Right ventricle myocardium superior (tissue), 1 donor: ENCODE measurements around the gene OOSP1. TPM values are rescaled to one million over a fixed set of nuclear protein-coding genes. Genes with fewer than 3 reads are reported as not detected.
"Not testable (repeated sequence)": the region's sequence is repeated elsewhere in the genome, so short reads cannot be mapped to it uniquely, and the experiment has no call there.

Source experiments
- ATAC-seq: fragments of 200-7000 bp; cut with Tn5 transposase; one replicate; pipeline ENCODE4 v1.9.1; 2020; ENCODE audit warnings: mild to moderate bottlenecking; ENCODE audit not compliant: poor library complexity
- DNase-seq: peaks from one replicate; pipeline ENCODE4 v3.0.0-alpha.2; 2020
- intact Hi-C: fragments of 100-400 bp; cut with DNase I; formaldehyde crosslinking; loops from one replicate; pipeline ENCODE4 v1.11.2; 2022
- total RNA-seq: library from RNA; stranded (reverse); fragmentation: NEBNext Ultra II Directional; extraction: Animal tissue kit (Norgen Biotek cat#: 25700); gene quantifications from one replicate; pipeline ENCODE4 v1.2.1, GENCODE V29; 2021
- donor health status: DM: no; HTN: yes; CAD: no; lungs with severe emphysema.

OOSP1 gene
- total RNA-seq, 1 donor from 2014 or later: not detected

GRCh38 chr11:59954219-59954847 is 16.1 kb downstream of the OOSP1 start:
- no peak for ATAC-seq
- DNase-seq: no peak
- intact Hi-C loops: no loop called here

DNA sequence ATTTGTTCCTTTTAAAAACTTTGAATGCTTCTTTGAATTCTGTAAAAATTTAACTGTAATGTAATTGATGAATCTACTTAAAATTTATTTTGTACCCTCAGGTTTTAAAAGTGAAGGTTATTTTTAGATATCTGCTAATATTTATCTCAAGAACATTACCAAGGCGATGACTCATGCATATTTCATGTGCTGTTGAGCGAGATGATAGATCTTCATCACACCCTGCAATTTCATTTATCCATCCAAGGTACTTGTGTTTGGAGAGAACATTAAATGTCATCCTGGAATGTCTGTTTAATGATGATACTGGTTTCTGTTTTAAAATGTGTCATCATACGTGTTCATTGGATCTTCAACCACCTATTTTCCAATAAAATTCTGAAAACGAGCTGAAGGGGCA is 18.9 kb downstream of the OOSP1 start:
- no peak for DNase-seq
- no peak for ATAC-seq
- intact Hi-C loops: no loop called here

GRCh38 chr11:59960502-59961381 is 22.5 kb downstream of the OOSP1 start:
- ATAC-seq (peak; percentile 80), DNase-seq (no peak)
- intact Hi-C loops: no loop called here

GRCh38 chr11:59962107-59962482 is 23.9 kb downstream of the OOSP1 start:
- DNase-seq: no peak
- ATAC-seq: peak; percentile 44
- intact Hi-C loops: no loop called here

- intact Hi-C loops: no loop called here
- DNase-seq (no peak), ATAC-seq (no peak)
Measured at GRCh38 chr11:59963733-59964132, 25.5 kb downstream of the OOSP1 start, which contains the start of gene OOSP4A. Gene OOSP4A (plus strand): TSS chr11:59964033. CDS start chr11:59964033, 0 bp downstream.

DNA sequence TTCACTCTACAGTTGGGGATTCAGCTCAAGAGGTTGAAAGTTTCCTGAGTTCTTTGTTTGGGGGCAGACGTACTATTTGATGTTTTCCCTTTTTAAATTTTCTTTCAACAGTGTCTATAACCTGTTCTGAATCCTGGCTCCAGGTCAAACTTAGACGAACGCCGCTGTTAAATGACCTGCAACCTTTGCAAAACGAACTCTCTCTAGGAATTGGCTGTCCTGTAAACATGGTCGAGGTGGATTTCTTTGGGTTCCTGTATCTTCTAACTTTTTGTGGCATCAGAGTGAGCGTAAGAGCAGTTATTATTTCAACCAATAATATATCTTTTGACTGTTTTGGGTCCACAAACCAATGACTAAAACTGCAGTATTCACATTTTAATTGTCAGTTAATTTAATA is 27.2 kb downstream of the OOSP1 start:
- intact Hi-C loops: no loop called here
- ATAC-seq: no peak
- DNase-seq: no peak

DNA sequence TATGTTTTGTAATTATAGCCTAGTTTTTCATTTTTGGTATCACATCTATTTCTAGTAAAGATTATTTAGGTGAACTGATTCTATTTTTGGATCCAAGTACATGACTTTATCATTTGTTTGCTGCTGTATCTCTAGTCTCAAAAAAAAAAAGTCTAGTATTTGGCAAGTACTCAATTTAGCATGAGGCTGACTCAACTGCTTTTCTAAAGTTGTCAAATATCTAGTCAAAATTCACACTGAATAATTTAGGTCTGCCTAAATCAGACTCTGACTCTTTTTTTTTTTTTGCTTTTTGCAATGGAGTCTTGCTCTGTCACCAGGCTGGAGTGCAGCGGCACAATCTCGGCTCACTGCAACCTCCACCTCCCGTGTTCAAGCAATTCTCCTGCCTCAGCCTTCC is 28.0 kb downstream of the OOSP1 start:
- ATAC-seq (no peak), DNase-seq (no peak)
- intact Hi-C loops: no loop called here

- ATAC-seq (no peak), DNase-seq (no peak)
- intact Hi-C loops: no loop called here
Measured at GRCh38 chr11:59967677-59968394, 29.6 kb downstream of the OOSP1 start.

DNA sequence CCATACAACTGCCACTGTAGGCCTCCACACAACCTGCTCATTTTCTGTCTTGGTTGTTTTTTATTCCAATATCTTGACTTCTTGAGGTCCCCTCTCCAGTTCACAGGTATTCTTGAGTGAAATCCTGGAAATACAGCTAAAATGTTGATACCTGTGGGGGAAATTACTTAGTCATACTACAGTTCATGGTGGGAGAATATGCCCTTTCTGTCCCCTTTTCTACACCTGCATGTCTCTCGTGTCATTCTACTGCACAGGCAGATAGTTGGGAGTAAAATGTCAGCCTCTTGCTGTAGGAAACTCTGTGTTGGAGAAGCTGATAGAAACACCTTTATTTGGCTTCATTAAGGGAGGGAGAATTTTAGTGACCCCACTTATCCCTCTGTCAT is 30.2 kb downstream of the OOSP1 start:
- DNase-seq: no peak
- ATAC-seq: no peak
- intact Hi-C loops: no loop called here

DNA sequence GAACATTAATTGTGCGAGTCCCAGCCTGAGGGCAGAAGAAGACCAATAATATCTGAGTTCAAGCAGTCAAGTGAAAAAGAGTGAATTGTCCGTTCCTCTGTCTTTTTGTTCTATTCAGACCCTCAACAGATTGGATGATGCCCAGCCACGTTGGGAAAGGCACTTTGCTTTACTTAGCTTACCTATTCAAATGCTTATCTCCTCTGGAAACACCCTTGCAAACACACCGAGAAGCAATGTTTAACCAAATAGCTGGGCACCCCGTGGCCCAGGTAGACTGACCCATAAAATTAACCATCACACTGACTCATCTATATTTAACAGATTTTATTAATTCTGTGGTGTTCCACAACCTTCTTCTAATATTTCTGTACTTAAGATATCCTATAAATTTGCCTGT is 34.9 kb downstream of the OOSP1 start:
- DNase-seq (no peak), ATAC-seq (no peak)
- intact Hi-C loops: no loop called here

DNA sequence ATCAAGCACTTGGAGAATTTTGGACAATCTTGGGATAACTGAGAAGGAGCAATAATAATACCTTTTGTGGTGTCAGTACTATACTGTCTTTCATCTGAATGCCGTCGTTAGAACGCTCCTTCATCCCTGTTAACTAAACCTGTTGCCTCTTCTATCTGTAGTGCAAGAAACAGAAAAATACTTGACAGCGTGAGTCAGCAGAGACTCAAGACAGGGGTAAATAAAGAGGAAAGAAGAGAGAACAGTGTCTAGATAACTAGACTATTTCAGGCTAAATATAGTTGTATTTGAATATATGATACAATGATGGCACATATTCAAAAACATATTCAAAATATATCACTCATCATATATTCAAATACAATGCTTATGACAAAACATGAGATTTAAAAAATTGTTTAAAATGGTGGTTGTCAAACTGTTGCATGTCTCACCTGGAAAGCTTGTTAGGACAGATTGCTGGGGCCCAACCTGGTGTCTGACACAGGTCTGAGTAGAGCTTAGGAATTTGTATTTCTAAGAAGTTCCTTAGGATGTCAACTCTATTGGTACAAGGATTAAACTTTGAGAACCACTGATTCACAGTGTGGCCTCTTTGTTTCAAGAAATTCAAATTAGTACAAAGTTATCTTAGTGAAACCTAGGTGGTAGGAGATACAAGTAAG is 43.0 kb downstream of the OOSP1 start:
- DNase-seq: no peak

DNA sequence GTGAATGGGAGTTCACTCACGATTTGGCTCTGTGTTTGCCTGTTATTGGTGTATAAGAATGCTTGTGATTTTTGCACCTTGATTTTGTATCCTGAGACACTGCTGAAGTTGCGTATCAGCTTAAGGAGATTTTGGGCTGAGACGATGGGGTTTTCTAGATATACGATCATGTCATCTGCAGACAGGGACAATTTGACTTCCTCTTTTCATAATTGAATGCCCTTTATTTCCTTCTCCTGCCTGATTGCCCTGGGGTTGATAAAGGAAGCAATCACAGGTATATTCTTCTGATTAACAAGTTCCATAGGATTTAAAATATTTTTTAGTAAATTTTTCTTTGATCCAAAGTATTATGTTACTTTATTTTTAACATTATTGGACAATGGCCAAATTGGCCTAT is 43.8 kb downstream of the OOSP1 start:
- intact Hi-C loops, DNase-seq, ATAC-seq: not testable (repeated sequence)

More for the DNA sequence above, 43.0 kb downstream of the OOSP1 start:
- intact Hi-C loops: no loop called here
- no peak for ATAC-seq

DNA sequence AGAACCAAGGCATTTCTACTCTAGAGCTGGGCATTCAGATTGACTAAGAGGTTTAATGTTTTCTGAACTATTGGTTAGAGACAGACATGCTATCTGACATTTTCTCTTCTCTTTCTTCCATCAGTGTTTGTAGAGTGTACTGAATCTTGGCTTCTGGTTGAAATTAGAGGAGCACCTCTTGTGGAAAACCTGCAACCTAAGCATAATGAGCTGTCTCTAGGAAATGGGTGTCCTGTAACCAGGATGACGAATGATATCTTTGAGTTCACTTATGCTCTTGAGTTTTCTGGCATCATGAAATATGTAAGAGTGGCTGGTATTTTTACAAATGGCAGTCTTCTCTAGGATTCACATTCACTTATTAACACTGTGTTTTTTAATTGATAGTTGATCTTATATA is 45.0 kb downstream of the OOSP1 start:
- DNase-seq (no peak), ATAC-seq (no peak)
- intact Hi-C loops: no loop called here

- no peak for ATAC-seq
- no peak for DNase-seq
- intact Hi-C loops: no loop called here
Measured at GRCh38 chr11:59984368-59984767, 46.1 kb downstream of the OOSP1 start.

DNA sequence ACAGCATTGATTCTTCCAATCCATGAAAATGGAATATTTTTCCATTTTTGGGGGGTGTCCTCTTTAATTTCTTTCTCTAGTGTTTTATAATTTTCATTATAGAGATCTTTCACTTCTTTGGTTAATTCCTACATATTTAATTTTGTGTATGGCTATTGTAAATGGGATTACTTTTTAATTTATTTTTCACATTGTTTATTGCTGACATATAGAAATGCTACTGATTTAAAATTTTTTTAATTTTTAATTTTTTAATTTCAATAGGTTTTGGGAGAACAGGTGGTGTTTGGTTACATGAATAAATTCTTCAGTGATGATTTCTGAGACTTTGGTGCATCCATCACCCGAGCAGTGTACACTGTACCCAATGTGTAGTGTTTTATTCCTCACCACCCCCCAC is 52.2 kb downstream of the OOSP1 start:
- intact Hi-C loops: no loop called here
- no peak for ATAC-seq
- DNase-seq: no peak

DNA sequence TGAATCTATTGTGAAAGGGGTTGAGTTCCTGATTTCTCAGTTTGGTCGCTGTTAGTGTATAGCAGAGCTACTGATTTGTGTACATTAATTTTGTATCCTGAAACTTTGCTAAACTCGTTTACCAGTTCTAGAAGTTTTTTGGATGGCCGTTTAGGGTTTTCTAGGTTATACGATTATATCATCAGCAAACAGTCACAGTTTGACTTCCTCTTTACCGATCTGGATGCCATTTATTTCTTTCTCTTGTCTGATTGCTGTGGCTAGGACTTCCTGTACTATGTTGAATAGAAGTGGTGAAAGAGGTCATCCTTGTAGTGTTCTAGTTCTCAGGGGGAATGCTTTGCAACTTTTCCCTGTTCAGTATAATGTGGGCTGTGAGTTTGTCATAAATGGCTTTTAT is 54.2 kb downstream of the OOSP1 start:
- no peak for DNase-seq
- intact Hi-C loops: no loop called here
- ATAC-seq: no peak

GRCh38 chr11:59997800-59998199 is 59.6 kb downstream of the OOSP1 start:
- ATAC-seq (no peak), DNase-seq (no peak)
- intact Hi-C loops: no loop called here

- no peak for ATAC-seq
Measured at GRCh38 chr11:59999691-60000090, 61.5 kb downstream of the OOSP1 start.

GRCh38 chr11:60003729-60004128 is 65.5 kb downstream of the OOSP1 start:
- intact Hi-C loops: no loop called here
- ATAC-seq (no peak), DNase-seq (no peak)

More at GRCh38 chr11:59999691-60000090, 61.5 kb downstream of the OOSP1 start:
- no peak for DNase-seq
- intact Hi-C loops: no loop called here
